Ureter (tissue), 1 donor: ENCODE measurements around the gene MRPL18. TPM values are rescaled to one million over a fixed set of nuclear protein-coding genes. Genes with fewer than 3 reads are reported as not detected.
"Not testable (repeated sequence)": the region's sequence is repeated elsewhere in the genome, so short reads cannot be mapped to it uniquely, and the experiment has no call there.

ENCODE experiments used
- DNase-seq: peaks from one replicate; pipeline ENCODE4 v3.0.0-alpha.2; 2020; ENCODE audit warnings: low spot score
- total RNA-seq: library from RNA; stranded (reverse); gene quantifications from one replicate; pipeline ENCODE4 v1.2.4, GENCODE V29; 2023
- donor health status: DM: yes; HTN: yes; CAD: no.

MRPL18 gene
- total RNA-seq, 1 donor from 2014 or later, result 69.6 TPM

DNA sequence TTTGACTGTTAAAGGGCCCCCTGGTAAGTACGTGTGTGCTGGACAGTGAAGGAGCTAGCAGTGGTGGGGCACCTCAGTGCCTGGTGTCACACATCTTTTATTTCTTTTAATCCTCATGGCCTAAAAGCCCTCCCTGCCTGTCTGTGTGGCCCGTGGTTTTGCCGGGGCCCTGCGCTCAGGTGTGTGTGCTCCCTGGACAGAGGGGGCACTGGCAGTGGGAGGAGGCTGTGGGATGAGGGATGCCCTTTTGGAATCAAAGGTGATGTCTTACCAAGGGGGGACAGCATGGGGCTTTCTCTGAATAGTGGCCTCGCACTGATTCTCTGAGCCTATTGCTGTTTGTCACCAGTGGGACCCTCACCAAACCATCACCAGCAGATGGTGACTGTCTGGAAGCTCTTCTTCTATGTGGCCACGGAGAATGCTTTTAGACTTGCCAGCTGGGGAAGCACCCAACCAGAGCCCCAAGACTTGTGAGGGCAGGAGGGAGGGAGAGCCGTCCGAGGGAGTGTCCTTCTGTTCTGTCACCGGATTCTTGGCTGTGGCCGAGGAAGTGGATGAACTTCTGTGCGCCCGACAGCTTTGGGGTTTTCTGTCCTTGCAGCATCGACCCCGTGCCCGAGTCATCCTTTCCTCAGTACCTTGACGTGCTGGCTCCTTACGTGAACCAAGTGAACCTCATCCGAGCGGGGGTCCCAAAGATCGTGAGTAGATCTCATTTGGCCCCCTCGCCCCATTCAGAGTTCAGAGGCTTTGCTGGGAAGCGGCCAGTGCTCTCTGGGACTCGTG, 27.9 kb downstream of the MRPL18 start:
- DNase-seq, result no peak

DNA sequence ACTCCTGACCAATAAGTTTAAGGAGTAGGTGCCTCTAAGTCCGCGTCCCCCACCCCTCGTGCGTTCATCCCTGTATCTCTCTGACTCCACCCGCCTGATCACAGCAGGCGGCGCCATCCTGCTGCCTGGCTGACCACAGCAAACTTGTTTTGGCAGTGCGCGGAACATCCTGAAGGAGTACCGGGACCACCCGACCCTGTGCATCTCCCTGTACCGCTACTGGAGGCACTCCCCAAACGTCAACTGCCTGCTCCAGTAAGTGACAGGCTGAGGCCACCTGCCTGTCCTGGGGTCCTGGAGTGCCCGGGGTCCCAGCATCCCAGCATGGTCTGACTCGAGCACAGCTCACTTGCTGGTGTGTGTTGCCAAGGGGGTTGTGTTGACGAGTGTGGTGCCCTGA, 28.8 kb downstream of the MRPL18 start:
- no peak for DNase-seq

DNA sequence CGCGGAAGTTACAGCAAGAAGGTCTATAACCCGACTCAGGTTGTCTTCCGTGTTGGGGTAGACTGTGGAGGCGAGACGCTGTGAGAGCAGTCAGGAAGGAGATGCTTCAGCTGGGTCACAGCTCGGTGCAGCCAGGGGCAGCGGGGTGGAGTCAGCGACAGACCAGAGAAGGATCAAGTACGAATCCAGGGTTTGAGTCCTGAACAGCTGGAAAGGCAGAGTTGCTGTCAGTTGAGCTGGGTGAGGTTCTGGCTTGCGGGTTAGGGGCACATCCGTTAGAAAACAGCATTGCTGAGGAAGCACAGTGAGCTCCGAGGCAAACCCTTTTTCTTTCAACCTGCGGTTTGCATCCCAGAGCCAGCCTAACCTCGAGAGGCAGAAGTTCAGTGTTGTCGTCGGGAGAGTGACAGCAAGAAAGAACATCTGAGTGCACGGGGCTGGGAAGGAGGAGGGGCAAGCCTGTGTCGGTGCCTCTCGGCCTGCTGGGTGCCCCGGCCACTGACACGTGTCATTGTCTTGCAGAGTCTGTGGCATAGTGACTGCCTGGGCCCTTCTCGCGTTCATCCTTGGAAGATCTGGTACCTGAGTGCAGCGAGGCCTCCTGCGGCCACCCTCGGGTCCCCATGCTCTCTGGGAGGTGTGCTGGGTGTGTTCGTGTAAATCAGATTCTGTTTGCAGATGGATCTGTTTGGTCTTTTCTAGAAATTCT, 29.8 kb downstream of the MRPL18 start:
- DNase-seq, result no peak

DNA sequence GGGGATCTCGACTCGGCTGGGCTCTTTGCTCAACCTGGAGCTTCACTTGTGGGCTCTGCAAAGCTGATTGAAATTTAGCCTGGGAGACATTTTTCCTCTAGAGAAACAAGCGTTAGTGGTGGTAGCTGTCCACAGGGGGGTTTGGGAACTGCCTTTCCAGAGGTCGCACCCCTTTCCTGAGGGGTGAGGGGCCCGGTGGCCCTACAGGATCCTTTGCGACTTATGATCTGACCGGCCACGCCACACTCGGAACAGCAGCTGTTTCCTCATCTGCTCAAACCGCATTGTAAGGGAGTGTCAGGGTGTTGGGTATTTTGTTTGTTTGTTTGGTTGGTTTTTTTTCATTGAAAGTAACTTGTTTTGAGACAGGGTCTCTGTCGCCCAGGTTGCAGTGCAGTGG, 30.9 kb downstream of the MRPL18 start:
- no peak for DNase-seq

DNA sequence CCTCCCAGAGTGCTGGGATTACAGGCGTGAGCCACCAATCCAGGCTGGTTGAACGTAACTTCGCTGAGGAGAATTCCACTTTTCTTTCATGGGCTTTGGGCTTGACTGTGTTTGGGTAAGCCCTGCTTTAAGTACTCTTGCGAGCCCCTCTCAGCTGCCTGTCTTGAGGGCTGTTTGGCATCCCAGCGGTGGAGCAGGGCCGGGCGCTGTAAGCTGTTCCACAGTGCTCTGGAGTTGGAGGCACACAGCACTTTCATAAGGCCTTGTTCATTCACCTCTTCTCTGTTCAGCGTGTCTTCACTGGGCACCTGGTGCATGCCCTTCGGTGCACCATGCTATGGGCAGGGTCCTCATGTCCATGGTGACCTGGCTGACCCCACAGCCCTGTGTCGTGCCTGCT, 31.5 kb downstream of the MRPL18 start:
- no peak for DNase-seq

DNA sequence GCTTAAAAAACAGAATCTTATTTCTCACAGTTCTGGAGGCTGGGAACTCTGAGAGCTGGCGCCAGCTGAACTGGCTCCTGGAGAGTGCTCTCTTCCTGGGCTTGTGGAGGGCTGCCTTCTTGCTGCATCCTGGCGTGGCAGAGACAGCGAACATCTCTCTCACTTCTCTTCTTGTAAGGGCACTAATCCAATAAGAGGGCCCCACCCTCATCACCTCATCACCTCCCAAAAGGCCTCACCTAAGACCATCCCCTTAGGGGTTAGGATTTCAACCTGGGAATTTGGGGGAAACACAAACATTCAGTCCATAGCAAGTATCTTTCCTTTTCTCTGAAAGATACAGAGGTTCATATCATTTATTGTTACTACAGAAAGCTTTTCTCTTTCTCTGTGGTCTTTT, 33.7 kb downstream of the MRPL18 start:
- DNase-seq, result no peak

DNA sequence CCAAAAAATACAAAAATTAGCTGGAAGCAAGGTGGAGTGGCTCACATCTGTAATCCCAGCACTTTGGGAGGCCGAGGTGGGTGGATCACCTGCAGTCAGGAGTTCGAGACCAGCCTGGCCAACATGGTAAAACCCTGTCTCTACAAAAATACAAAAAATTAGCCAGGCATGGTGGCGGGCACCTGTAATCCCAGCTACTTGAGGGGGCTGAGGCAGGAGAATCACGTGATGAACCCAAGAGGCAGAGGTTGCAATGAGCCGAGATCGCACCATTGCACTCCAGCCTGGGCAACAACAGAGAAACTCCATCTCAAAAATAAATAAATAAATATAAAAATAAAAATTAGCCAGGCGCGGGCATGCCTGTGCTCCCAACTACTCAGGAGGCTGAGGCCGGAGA, 34.4 kb downstream of the MRPL18 start:
- DNase-seq, result not testable (repeated sequence)

DNA sequence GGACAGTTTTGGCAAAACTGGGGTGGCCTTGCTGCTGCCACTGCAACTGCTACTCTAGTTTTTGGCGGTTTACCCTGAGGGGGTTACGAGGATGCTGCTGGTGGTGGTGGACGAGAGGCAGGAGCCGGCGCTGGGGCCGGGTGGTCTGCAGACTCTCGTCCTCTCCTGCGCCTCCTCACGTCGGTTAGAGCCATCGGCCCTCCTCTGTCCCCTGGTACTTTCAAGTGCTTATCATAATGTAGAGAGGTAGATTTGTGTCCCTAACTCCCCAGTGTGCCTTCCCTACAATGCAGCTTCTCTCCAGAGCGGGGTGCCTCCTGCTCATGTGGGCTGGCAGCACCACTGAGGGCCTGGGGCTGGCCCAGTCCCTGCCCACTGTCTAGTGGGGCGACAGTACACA, 35.7 kb downstream of the MRPL18 start:
- no peak for DNase-seq

DNA sequence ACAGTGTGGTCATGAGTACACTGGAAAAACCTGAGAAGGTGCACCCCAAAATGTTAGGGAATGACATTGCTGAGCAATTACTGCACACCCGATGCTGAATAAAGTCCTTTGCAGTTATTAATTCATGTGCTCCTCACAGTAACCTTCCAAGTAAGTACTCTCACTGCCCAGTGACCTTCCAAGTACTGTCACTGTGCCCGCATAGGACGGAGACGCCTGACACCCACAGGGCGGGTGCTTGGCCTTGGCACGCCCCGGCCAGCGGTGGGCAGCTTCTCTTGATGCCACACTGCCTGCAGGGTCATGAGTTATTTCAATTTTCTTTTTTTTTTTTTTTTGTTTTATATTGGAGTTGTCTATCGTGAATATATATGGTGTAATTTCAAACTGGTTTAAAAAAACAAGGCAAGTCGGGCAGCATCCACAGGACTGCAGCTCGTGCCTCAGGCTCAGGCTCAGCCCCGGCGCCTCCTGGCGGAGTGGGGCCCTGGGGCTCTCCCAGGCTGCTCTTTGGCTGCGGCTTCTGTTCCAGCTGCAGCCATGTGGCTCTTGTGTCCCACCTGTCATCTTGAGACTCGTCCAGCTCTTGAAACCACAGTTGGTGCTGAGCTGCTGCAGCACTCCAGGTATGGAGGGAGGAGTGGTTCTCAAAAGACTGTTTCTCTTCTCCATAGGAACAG, 36.8 kb downstream of the MRPL18 start:
- no peak for DNase-seq

DNA sequence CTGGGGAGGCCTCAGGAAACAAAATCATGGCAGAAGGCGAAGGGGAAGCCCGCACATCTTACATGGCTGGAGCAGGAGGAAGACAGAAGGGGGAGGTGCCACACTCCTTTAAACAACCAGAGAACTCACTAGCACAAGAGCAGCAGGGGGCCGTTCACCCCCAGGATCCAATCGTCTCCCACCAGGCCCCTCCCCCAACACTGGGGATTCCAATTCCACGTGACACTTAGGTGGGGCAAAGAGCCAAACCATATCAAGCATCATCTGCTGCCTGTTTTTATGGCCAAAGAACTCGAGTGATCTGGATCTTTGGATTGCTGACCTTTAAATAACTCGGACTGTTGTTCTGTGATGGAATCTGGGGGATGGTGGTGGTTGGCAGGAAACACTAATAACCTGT, 37.8 kb downstream of the MRPL18 start:
- DNase-seq, result no peak

DNA sequence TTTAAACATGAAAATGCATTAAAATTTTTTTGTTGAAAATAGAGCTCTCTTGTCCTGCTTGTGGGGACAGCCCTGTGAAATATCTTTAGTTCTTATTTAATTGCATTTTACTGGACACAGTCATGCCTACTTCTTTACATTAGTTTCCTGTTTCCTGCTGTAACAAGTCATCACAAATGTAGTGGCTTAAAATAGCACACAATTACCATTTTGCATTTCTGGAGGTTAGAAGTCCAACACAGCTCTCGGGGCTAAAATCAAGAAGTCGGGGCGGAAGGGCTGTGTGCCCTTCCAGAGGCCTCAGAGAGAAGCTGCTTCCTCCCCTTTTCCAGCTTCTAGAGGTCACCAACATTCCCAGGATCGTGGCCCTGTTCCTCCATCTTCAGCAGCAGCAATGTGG, 39.3 kb downstream of the MRPL18 start:
- DNase-seq, result no peak

DNA sequence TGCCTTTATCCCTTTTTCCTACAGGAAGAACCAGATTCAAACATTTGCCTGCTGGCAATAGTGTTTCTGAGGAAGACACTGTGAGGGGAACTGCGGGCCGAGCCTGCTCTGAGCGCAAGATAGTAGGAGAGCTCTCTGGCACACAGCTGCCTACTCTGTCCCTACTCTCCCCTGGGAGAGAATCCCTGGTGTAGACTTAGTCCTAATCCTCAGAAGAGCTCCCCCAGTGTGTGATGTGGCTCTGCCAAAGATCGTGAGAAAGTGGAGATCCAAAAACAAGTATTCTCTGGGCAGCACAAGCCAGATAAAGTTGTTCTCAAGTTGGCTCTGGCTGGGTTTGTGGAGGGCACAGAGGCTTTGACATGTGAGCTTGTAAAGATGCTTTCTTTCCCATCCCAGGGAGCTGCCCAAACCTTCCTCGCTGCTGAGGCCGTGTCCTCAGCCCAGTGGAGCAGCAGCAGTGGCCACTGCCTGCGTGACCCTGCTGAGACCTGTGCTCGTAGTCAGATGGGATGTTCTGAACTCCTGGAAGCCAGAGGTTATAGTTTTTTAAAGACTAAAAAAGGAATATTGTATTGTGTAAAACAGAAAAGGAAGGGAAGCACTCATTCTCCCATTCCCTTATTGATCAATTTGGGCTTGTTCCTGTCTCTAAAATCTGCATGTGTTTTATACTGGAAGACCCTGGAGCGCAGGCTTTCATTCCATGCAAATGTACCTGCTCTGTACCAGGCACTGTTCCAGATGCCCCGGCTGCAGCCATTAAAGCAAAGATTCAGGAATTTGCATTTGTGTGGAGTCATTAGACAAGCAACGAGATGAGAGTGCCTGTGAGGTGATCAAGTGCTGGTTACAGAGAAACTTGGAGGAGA, 40.5 kb downstream of the MRPL18 start:
- no peak for DNase-seq

DNA sequence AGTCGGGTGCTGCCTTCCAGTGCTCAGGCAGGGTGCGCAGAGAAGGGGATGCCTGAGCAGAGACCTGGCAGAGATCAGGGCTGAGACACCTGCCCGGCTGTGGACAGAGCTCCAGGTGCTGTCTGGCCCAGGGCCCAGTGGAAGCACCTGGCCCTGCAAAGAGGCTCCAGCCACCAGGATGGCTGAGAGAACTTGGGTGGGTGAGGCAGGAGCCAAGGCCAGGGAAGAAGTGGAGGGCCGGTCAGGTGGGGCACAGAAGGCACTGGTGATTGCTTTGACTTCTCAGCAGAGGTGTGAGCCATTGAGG, 41.1 kb downstream of the MRPL18 start:
- DNase-seq, result no peak

DNA sequence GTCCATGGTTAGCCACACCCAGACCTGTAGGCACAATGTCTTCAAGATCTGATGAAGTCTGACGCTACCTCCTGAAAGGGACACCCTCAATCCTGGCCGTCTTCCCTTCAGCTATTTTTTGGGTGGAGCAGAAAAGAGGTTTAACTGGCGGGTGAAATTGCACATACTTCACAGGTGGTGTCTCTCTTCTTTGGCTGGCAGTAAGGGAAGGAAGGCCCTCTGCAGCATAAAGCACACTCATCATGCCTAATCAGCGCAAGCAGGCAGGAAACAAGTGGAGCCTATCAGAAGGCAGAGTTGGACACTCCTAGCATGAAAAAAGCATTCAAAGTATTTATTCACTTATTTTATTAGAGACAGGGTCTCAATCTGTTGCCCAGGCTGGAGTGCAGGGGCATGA, 42.7 kb downstream of the MRPL18 start:
- no peak for DNase-seq

DNA sequence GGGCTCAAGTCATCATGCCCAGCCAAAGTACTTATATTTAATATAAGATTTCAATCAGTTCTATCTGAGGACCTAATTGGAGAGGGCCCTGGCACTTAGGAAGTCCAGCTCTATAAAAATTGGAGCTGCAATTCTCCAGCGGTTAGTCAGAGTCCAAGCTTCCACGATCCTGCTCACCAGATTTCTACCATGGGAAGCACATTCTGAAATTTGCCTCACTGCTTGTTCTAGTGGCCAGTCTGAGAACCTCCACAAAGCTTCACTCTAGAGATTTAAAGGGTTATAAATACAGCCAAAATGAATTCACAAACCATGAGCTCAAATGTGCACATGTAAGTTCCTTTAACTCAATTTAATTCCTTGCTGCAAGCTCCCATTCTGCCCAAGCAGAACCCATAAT, 43.3 kb downstream of the MRPL18 start:
- DNase-seq, result no peak

DNA sequence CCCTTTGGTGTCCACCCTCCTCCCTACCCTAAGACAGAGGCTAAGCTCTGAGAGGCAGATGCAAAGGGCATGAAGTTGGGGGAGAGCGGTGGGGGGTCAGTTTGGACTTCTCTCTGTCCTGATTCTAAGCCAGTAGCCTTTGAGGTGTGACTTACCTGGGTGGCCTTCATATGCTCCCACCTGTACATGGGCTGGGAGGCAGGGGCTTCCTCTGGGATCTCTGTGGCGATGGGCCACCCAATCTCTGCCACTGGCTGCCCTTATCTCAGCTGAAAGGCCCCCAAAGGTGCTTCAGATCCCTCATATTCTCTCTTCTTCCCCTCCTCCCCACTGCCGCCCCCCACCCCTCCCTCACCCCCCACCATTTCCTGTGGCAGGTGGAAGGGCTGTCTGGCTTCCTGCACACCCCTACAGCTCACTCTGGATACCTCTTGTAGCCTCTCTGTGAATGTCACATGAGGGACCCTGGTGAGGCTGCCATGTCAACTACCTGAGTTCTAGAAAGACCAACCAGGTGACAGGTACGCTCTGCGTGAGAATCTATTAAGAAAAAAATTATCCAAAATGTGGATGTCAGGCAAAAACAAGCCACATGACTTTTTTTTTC, 43.8 kb downstream of the MRPL18 start:
- no peak for DNase-seq

DNA sequence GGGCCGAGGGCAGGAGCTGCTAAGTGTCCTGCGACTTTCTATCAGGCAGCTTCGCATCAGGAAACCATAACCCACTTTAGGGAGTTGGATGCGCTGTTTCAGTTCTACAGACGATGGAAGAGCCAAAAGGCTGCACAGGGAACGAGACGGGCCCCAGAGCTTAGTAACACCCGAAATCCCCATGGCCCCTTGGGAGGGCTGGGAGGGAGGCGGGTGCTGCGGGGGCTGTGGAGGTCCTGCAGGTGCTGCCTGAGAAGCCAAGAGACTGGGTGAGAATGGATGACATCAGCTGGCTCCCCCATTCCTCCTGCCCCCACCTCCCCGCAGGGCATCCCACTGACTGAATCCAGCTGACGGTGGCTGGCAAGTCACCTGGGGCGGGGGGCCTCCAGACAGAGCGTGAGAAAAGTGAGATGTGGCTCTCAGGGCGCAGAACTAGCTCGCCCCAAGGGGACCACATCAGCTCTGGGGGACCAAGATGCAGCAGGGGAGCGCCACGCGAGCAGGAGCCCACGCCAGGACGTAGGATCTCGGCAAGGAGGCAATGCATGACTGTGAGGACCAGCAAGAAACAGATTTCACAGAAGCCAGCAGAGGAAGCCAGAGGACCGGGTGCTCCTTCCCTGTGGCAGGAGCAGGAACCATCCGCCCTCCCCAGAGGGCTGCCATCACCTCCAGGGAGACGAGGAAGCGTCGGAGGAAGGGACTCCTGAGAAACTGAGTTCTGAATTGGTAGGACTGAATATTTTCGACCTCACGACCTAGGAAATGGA, 46.6 kb downstream of the MRPL18 start:
- no peak for DNase-seq

DNA sequence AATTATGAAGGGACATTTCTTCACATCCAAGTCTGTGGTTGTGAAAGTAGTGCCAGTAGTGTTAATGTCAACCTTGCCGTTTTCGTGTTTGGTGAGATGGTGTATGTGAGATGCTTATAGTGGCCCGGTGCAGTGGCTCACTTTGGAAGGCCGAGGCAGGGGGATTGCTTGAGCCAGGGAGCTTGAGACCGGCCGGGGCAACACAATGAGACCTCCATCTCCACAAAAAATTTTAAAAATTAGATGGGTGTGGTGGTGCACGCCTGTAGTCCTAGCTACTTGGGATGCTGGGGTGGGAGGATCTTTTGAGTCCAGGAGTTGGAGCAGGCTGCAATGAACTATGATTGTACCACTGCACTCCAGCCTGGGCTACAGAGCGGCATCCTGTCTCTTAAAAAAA, 47.2 kb downstream of the MRPL18 start:
- no peak for DNase-seq

DNA sequence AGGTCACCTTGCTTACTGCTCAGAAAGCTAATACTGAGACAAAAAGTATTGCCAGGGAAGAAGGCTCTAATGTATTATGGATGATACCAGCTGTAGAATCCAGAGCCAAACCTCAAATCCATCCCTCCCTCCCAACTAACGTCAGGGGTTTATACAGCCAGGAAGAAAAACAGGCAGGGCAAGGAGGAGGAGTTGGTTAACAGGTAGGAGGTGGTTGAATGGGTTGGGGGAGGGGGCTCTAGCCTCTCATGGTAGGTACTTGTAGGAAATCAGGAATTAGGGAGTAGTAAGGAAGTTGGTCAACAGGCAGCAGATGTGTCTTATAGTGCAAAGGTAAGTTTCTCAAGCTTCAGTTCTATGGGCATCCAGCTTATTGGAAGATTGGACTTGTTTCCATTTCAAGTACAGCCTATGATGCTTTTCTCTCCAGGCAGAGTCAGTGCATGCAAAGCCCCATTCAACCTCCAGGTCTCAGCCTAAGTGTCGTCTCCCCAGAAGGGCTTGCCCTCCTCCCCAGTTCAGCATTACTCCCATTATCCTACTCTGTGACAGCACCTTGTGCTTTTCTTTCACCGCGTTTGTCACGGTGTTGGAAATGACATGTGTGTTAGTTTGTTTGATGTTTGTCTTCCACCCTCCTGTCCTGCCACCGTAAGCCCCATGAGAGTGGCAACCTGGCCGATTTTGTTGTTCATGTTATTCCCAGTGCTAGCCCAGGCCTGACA, 47.9 kb downstream of the MRPL18 start:
- DNase-seq, result no peak

DNA sequence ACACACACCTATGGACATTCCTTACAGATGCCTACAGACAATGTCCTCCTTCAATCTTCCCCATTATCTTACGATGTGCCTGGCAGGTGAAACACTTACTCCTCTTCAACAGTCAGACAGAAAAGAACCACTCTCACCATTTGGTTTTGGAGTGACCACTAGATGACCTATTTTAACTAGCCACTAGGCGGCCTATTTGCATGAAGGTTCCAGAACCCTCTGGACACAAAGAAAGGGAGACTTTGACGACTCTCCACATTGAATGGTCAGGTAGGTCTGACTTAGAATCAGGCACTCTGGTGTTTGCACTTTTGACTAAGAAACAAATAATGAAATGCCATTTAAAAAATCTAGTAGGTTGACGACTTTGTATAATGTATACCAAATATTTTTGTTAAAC, 51.8 kb downstream of the MRPL18 start:
- DNase-seq, result no peak
